GM12891 (cell line): ENCODE measurements around the gene POLR3A.

Experiments
- DNase-seq: peaks from one replicate; pipeline ENCODE4 v3.0.0; 2011; ENCODE audit warnings: low spot score; ENCODE audit not compliant: insufficient read length
- FAIRE-seq: peaks from 2 replicates; lab custom pipeline; 2011; peaks lifted over from hg19 to GRCh38; lab: Jason Lieb, UNC
- PAX5 ChIP-seq: IDR thresholded peaks from 2 replicates; pipeline ENCODE4 v1.6.1; 2011; ENCODE audit warnings: low read length, moderate library complexity, mild to moderate bottlenecking; ENCODE audit not compliant: insufficient read depth, severe bottlenecking
- POLR2A ChIP-seq: IDR thresholded peaks from 2 replicates; pipeline ENCODE4 v1.6.1; 2011; ENCODE audit warnings: low read depth, low read length, control low read depth
- POLR2AphosphoS5 ChIP-seq: IDR thresholded peaks from 2 replicates; pipeline ENCODE4 v1.6.1; 2011; ENCODE audit warnings: low read depth, low read length, control low read depth
- POU2F2 ChIP-seq: IDR thresholded peaks from 2 replicates; pipeline ENCODE4 v1.6.1; 2011; ENCODE audit warnings: low read depth, mild to moderate bottlenecking, control low read depth, low read length, moderate library complexity
- SPI1 ChIP-seq: IDR thresholded peaks from 2 replicates; pipeline ENCODE4 v1.6.1; 2011; ENCODE audit warnings: low read depth, low read length, control low read depth
- TAF1 ChIP-seq: IDR thresholded peaks from 2 replicates; pipeline ENCODE4 v1.6.1; 2011; ENCODE audit warnings: low read depth, low read length, control low read depth

The POLR3A gene

GRCh38 chr10:77983384-77984341 lies 45.7 kb downstream of the POLR3A start:
- TF ChIP-seq SPI1 (no peak), TAF1 (no peak), POLR2A (no peak), POLR2AphosphoS5 (no peak), PAX5 (no peak), POU2F2 (no peak)
- no peak for FAIRE-seq
- DNase-seq, result no peak

- TF ChIP-seq TAF1, result no peak
- FAIRE-seq, result no peak
- DNase-seq, result no peak
Measured at GRCh38 chr10:77981281-77981680, 48.0 kb downstream of the POLR3A start.

DNA sequence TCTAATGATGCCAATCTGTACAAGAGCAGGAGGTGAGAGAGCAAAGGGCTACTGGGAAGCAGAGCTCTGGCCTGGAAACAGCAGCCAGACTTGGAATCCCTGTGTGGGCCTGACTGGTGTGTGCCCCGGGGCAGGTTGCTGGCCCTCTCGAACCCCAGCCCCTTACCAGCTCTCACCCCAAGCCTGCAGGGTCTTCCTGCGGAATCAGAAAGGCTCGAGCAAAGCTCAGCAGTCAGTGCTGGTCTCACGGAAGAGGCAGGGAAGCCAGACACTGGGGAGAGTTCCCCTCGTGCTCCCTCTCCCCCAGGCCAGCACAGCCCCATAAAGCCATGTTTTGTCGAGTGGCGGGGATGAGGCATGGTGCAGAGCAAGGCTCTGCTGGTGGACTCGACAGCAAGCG lies 50.1 kb downstream of the POLR3A start:
- no peak for FAIRE-seq
- TF ChIP-seq POU2F2 (no peak), TAF1 (no peak), SPI1 (no peak), POLR2AphosphoS5 (no peak), PAX5 (no peak), POLR2A (no peak)
- DNase-seq, result no peak

GRCh38 chr10:77978360-77978759 lies 51.0 kb downstream of the POLR3A start:
- DNase-seq (no peak), FAIRE-seq (no peak)
- no peak for TF ChIP-seq POU2F2
- TF ChIP-seq TAF1, result no peak
- TF ChIP-seq POLR2A, result no peak
- TF ChIP-seq PAX5, result no peak
- TF ChIP-seq POLR2AphosphoS5, result no peak
- no peak for TF ChIP-seq SPI1

- TF ChIP-seq POLR2AphosphoS5 (no peak), PAX5 (no peak), TAF1 (no peak), SPI1 (no peak), POLR2A (no peak), POU2F2 (no peak)
- no peak for FAIRE-seq
- DNase-seq, result no peak
Measured at GRCh38 chr10:77977934-77978333, 51.4 kb downstream of the POLR3A start.

DNA sequence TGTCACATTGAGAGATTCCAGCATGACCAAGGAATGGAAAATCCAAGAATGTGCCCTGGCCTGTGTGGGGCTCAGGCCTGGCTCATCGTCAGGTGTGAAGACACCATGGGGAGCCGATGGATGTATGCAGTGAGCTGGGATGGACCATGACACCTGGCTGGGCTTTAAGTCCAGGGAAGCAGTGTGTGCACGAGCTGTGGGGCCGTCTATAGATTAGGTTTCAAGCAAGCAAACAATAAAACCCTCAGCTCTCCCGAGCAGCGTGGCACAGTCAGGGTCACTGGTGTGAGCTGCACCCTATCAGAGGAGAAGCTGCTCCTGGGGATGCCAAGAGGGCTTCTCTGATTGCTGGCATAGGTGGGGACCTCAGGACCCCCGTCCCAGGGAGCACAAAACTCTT lies 52.3 kb downstream of the POLR3A start:
- TF ChIP-seq POLR2A (no peak), TAF1 (no peak), SPI1 (no peak), PAX5 (no peak), POLR2AphosphoS5 (no peak), POU2F2 (no peak)
- DNase-seq (no peak), FAIRE-seq (no peak)

DNA sequence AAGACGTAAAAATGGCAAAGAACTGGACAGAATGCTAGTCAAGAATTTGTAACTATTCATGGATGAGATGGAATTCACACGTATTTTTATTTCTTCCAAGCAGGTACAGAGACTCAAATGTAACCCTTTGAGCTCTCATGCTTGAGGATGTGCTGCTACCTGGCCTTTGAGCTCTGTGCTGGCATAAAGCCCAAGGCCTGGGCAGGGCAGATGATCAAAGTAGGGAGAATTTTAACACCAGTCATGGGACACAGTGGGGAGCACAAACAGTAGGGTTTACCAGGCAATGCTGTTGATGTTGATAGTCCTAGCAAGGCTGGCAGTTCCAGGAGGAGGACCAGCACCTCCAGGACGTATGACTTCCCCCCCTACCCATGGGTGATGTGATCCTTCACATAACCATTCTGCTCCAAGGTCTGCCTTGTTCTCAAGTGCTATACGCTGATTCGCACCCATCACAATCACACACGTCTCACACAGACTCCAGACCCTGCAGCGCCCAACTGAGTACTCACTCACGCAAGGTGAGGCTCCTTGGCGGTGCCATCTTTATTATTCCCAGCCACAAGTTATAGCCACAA lies 54.1 kb downstream of the POLR3A start:
- FAIRE-seq, result no peak

GRCh38 chr10:77974396-77975074 lies 54.8 kb downstream of the POLR3A start:
- TF ChIP-seq TAF1 (no peak), SPI1 (no peak), POU2F2 (no peak)
- FAIRE-seq (no peak), DNase-seq (no peak)

More for the DNA sequence above, 54.1 kb downstream of the POLR3A start:
- 0 out of 2 replicates have a peak, but pooled peaks have one; percentile 32 for TF ChIP-seq POLR2AphosphoS5
- no peak for TF ChIP-seq SPI1
- TF ChIP-seq PAX5, result no peak
- no peak for TF ChIP-seq POLR2A
- DNase-seq, result no peak

GRCh38 chr10:77973276-77973675 lies 56.0 kb downstream of the POLR3A start:
- no peak for FAIRE-seq
- DNase-seq, result no peak
- TF ChIP-seq TAF1 (no peak), PAX5 (no peak), POLR2A (no peak), POU2F2 (no peak), POLR2AphosphoS5 (no peak), SPI1 (no peak)
